Stimulated activated CD8-positive, alpha-beta memory T cell treated with anti-CD3 and anti-CD28 coated beads, Interleukin-7, amount 100 ng/mL, for 48 hours (primary cell): Measurements from ENCODE around the gene DZANK1.
"Not testable (repeated sequence)": the region's sequence is repeated elsewhere in the genome, so short reads cannot be mapped to it uniquely, and the experiment has no call there.

ENCODE experiments used
- DNase-seq, 2 donors: peaks; one replicate each; pipeline ENCODE4 v3.0.0-alpha.2; 2020; ENCODE audit warnings: low read depth in 1 of 2; ENCODE audit errors: extremely low read depth in 1 of 2

The DZANK1 gene

DNA sequence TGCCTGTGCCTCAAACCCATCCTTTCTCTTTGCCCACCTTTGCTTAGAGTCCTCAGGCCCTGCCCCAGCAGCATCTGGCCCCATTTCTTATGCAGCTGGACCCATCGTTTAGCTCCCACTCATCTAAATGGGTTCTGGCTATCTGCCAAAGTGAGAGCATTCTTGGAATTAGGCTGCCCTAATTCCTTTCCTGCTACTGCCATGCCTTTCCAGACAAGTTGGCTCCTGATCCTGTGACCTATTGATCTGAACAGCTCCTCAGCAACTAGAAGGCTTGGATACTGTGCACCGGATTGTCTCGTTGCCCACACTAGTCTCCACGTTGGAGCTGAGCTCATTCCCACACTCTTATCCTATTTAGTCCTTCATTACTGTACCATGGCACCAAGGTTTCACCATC is 22.9 kb downstream of the DZANK1 start:
- DNase-seq: no peak

DNA sequence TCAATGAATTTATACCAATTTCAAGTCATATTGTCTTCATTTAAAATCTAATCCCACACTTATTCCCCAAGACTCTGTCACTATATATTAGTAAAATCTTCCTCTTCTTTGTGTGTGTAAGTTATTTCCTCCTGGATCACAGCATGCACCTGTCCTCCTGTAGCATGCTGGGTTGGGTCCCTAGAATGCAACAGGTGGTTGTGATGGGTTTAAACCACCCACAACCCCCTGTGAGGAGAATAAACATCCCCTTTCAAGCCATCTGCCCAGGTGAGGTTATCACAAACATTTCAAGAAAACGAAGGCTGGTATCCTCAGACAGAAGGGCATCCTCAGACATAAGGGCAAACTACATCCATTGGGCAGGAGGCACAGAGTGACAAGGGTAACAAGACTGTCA is 26.4 kb downstream of the DZANK1 start:
- DNase-seq: no peak

DNA sequence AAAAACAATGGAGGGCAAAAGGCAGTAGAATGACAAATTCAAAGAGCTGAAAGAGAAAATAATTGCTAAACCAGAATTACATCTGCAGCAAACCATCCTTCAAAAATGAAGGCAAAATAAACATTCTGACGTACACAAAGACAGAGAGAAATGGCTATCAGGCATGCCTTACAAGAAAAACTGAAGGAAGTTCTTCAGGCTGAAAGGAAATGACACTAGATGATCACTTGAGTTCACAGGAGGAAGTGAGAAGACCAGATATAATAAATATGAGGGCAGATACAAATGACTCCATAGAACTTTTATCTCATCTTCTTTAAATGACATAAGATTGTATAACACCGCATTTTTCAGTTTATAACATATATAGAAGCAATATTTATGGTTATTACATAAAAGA is 30.0 kb downstream of the DZANK1 start:
- DNase-seq: no peak

DNA sequence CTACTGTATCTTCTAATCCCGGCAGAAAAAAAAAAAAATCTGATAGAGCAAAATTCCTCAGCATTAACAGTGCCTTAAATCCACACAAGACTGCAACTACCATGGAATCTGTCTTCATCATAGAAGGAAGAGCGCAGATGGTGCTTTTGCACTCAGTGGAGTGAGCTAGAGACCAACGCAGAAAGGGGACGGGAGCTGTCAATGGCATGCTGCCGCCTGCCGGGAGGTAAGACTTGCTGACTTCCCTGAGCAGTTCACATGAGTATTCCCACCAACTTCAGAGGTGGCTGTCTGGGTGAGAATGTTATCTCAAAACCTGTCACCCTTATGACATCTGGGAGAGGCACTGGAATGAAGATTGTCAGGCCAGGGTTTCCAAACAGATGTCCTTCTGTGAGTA is 35.6 kb downstream of the DZANK1 start:
- no peak for DNase-seq

DNA sequence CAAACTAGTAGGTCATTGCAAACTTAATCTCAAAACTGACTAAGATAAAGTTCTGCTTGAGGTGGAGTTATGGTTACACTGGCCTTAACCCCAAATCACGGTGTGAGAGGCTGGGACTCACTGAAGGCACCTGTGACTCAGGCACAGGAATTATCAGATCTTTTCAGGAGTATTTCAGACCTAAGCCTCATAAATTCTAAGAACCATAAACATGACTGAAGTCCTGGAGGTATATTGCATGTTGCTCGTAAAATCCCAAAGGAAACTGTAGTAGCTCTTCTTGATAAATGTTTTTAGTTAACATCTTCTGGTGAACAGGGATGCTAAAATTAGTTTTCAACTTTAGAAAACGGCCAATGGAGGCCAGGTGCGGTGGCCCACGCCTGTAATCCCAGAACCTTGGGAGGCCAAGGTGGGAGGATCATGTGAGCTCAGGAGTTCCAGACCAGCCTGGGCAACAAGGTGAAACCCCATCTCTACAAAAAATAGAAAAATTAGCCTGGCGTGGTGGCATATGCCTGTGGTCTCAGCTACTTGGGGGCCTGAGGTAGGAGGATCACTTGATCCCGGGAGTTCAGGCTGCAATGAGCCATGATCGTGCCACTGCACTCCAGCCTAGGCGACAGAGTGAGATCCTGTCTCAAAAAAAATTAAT is 36.5 kb downstream of the DZANK1 start:
- DNase-seq: no peak

DNA sequence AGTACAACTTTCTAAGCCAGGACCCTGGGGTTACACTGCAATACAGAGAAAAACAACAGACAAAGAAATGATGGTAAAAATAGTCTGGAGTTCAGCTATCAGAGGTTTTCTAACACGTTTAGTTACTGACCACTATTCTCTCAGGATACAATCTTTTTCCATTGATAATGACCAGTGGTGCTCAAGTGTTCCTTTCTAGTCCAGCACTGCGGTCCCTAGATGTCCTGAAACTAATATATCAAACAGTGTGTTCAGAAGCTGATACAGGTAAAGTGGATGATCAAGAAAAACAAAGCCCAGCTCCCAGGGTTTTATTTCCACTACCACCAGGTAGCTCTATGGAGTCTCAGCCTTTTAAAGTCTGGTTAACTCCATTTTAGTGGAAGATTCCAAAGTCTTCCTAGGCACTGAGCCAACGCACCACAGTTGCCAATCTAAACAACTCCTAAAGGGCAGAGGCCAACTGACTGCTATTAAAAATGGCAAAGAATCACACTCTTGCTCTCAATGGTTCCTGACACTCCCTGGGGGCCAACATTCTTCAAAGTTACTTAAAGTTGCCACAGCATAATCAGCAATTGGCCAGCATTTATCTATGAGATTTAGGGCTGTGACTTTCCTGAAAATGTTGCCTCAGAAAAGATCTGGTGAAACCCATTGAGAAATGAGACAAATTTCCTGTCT is 38.2 kb downstream of the DZANK1 start:
- no peak for DNase-seq

DNA sequence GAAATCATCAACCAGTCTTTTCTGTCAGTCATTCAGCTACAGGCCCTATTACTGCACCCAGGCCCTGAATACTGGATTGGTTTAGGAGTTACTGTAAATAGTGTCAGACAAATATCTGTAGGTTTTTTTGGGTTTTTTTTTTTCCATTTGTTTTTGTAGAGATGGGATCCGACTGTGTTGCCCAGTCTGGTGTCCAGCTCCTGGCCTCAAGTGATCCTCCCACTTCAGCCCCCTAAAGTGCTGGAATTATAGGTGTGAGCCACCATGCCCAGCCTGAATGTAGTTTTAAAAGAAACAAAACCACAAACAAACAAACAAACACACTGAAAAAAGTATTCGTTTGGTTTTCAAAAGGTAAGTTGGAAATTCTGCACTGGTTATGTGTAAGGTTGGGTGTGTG is 39.6 kb downstream of the DZANK1 start:
- no peak for DNase-seq

DNA sequence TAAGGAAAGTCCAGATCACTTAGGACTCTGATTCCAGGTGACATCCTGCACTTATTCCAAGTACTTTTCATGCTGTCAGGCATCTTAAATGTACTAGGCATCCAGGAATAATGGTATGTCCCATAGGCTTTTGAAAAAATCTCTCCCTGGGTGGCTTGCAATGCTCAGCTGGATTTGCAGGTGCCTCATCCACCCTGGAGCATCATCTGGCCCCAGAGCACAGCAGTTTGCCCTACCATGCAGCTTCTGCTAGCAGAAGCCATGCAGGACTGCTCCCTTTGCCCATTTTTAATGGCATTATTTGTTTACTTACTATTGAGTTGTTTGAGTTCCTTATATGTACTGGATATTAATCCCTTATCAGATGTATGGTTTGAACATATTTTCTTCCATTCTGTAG is 45.2 kb downstream of the DZANK1 start:
- no peak for DNase-seq

DNA sequence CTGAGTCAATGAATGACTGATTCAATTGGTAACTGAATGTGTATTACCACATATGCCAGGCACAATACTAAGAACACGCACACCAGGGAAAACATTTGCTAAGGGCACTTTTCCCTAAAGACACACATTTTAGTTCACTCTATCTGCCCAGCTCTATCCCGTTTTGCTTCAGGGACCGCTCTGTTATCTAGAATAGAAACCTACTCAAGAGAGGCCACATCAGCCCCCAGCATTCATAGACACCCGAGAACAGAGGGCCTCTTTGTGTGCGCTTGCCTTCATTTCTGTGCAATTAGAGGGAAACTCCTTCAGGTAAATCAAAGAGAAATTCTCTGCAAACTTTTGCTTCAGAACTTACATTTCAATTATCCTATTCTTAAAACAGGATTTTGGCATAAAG is 50.3 kb downstream of the DZANK1 start:
- no peak for DNase-seq

DNA sequence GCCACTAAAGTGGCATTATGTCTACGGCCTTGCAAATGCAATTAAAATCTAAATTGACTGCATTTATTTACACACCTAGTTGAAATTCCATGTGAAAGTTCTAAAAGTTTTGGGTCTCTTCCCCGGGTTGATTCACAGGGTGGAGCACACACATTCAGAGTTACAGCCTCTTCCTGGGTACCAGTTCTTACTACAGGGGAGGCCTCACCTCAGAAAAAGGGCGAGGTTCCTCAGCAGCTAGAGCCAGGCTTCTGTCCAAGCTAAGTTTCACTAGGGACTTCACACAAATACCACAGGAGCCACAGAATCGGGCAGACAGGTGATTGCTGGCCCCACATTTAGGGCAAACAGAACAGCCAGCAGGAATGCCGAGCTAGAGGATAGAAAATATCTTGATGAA is 52.7 kb downstream of the DZANK1 start:
- no peak for DNase-seq

DNA sequence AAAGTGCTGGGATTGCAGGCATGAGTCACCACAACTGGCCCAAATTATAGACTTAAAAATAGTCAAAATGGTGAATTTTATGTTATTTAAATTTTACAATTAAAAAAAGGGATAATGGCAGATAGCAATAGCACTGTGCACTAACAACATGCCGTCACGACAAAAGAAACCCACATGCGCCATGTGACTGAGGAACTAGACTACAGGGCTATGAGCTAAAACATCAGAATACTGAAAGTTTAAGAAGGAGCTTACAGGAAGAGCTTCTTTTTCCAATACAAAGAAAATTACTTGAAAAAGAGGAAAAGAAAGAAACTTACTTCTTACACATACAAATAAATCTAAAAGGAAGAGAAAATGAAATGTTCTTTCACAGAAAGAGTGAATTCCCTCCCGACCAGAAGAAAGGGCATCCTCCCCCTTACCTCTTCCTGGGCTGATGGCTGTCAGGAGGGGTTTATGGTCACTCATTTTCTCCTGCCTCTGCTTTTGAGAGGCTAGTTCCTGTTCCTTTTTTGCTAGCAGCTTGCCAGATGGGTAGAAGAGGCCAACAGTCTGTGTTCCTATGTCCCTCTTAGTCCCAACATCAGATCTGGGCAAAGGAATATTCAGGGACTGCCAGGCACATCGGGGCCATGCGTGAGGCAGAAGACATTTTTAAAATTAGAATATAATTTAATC is 54.5 kb downstream of the DZANK1 start:
- DNase-seq: no peak

DNA sequence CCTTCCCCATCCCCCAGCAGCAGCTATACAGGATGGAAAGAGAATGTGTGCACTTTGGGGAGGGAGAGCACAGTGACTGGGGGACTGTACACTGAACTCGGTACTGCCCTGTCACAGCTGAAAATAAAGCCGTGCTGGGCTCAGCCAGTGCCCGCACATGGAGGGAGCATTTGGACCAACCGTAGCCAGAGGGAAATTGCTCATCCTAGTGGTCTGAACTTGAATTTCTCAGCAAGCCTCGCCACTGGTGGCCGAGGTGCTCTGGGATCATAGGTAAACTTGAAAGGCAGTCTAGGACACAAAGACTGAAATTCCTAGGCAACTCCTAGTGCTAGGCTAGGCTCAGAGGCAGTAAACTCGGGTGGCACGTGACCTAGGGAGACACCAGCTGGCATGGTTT is 61.0 kb downstream of the DZANK1 start:
- DNase-seq: no peak

DNA sequence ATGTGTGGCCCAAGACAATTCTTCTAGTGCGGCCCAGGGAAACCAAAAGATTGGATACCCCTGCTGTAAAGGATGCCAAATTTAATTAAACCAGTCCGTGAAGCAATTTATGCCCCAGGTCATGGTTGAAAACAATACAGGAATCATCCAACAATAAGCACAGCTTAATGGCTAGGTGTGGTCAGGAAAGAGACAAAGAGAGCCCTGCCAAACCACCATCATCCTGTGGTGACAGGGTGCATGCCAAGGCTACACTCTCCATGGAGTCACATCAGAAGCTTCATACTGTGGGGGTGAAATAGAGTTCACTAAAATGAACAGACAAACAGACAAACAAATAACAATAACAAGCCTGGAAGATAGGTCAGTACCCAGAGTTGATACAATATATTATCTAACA is 62.7 kb downstream of the DZANK1 start:
- DNase-seq: no peak

DNA sequence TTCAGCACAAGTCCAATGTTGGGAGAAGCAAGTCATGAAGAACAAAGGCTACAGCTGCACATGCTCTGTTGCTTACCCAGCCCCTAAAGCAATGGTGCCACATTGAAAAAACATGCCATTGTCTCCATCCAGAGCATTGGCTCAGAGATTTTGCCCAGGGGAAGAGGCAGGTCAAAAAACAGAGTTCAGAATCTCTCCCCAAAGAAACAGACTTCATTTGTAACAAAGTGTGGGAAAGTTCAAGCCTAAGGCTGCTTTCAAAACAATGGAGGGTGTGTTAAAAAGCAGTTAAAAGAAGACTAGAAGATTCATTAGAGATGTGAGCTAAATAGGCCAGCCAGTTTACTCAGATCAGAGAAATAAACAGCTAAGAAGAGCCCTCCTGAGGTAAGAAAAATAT is 63.6 kb downstream of the DZANK1 start:
- no peak for DNase-seq

DNA sequence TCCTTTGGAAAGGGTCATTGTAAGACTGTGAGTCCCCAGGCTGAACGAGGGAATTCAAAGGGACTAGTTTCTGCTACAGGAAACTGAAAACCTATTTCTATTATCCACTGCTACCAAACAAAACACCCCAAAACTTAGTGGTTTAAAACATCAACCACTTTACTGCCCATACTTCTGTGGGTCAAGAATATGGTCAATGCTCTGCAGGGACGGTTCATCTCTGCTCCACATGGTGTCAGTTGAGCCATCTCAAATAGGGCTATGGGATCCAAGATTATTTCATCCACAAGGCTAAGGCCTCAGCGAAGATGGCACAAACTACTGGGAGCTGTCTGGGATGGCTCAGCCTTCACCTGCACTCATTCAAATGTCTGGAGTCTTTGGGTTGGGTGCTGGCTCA is 65.5 kb downstream of the DZANK1 start:
- DNase-seq: no peak

DNA sequence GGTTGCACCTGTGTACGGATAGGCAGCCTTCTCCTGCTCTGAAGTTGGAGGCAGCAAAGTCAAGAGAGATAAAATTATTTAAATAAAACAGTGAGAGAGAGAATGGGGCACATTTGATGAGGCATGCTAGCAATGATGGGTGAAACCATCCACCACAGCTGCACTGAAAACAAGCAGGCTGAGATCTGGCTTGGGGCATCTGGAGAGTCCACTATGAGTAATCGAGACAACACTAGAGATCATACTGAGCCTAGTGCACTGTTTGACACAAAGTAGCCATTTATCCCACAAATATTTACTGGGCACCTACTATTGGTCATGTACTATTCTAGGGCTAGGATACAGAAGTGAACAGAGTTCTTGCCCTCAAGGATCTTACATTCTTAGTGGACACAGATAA is 66.4 kb downstream of the DZANK1 start:
- no peak for DNase-seq

DNA sequence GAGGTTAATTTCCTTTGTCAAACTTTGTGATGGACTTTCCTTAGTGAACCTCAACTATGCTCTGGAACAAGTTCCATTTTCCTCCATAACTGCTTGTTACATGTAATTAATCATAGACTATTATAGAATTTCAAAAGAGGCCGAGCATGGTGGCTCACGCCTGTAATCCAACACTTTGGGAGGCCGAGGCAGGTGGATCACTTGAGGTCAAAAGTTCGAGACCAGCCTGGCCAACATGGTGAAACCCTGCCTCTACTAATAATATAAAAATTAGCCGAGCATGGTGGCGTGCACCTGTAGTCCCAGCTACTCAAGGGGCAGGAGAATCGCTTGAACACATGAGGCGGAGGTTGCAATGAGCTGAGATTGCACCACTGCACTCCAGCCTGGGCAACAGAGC is 68.1 kb downstream of the DZANK1 start:
- DNase-seq: not testable (repeated sequence)

DNA sequence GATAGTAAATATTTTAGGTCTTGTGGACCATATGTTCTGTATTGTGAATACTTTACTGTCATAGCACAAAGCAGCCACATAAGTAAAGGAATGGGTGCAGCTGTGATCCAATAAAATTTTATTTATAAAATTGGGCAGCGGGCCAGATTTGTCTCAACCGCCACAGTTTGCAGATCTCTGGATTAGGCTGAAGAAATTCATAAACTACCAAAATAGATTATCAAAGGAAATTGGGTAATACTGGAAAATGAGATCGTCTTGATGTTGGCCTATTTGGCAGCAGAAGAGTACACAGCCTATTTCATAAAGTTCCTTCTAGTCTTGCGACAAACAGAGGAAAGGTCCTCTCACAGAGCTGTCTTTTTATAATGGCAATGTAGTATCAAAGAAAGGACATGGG is 69.8 kb downstream of the DZANK1 start:
- no peak for DNase-seq

DNA sequence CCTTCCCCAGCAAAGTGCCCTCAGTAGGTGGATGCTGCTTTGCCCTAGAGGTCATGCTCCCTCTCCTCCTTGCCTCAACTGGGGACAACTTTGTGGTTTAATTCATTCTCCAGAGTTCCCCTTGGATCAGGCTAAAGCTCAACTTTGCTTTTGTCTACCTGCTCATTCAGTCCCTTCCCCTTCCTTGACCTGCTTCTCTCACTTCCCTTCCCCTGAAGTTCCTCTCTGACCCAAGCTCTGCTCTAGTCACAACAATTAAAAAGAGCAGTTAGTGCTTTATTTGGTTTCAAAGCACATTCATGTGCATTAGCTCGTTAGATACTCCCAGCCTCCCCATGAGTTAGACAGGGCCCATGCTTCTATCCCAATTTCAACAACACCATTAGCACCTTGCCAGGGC is 71.3 kb downstream of the DZANK1 start:
- no peak for DNase-seq

DNA sequence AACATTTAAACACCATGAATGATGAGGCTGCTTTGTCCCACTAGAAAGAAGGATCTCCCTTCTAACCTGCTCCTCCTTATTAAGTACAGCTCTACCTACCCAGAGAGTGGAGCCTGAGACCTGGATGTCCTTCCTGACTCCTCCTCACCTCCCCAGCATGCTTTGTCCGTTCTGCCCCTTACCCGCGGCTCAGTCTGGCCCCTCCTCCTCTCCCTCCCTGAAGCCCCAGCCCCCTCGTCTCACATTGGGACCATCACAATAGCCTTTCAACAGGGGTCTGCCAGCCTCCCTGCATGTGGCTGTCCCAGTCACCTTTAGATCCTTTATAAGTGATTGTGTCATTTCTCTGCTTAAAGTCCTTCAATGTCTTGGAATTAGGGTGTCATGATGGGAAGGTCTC is 72.5 kb downstream of the DZANK1 start:
- DNase-seq: no peak

DNA sequence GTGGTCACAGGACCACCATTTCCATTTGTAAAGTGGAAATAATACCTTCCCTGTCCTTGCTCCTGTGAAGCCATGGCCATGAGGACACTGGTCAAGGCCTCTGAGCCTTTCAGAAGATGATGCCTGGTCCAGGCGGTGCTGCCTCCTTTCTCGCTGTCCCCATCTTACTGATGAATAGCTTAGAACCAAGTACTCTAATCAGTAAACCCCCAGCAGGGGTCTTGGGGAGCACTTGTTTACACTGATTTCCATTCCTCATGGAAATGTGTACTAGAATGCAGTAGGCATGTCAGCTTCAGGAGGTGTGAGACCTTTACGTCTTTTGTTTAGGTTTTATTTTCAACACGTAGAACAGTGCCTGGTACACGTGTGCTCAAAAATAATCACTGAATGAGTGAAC is 75.1 kb downstream of the DZANK1 start:
- DNase-seq: no peak

DNA sequence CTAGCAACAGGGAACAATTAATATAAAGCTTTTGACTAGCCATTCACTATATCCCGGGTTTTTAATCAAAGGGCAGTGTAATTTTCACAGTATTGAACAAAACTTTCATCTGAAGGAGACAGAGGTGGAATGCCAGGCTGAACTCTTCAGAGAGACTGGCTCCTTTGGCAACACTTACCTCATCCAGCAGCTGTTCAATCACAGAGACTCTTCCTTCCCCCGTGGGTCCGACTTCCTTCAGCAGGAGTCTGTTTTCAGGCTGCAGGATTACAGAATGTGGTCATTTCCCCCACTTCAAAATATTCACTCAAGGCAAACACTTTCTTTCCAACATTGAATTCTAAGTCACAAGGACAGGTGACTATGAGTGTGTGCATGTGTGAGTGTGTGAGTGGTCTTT is 76.6 kb downstream of the DZANK1 start:
- DNase-seq: no peak
